HepG2 (cell line): ENCODE results near the gene ADARB2. TPM values are rescaled to one million over a fixed set of nuclear protein-coding genes. Genes with fewer than 3 reads are reported as not detected.

Source experiments
- CBFB ChIP-seq: sonication (generic); formaldehyde crosslinking; IDR thresholded peaks from 2 replicates; pipeline ENCODE4 v1.4.0; 2020; ENCODE audit warnings: missing genetic modification reagents
- CEBPB ChIP-seq: IDR thresholded peaks from 2 replicates; pipeline ENCODE4 v1.6.1; 2011; ENCODE audit warnings: low read depth, low read length, improper control_type of control experiment, borderline replicate concordance
- CHD2 ChIP-seq: IDR thresholded peaks from 2 replicates; pipeline ENCODE4 v1.6.1; 2011; ENCODE audit warnings: low read depth, low read length, improper control_type of control experiment
- EZH2 ChIP-seq: conservative IDR thresholded peaks from 2 replicates; pipeline ENCODE4 v1.6.1; 2012; ENCODE audit warnings: mild to moderate bottlenecking, low read depth, low read length, moderate library complexity
- HOXA5 ChIP-seq: sonication (generic); formaldehyde crosslinking; IDR thresholded peaks from 2 replicates; pipeline ENCODE4 v1.4.0; 2020; ENCODE audit warnings: missing genetic modification reagents
- IRX3 ChIP-seq: sonication (generic); formaldehyde crosslinking; IDR thresholded peaks from 2 replicates; pipeline ENCODE4 v1.8.1; 2023; ENCODE audit warnings: mild to moderate bottlenecking, low read depth, missing genetic modification reagents, borderline replicate concordance
- MAFG ChIP-seq: sonication (generic); formaldehyde crosslinking; IDR thresholded peaks from 2 replicates; pipeline ENCODE4 v1.5.1; 2020; ENCODE audit warnings: mild to moderate bottlenecking, missing genetic modification reagents
- NPAS2 ChIP-seq: sonication (generic); formaldehyde crosslinking; IDR thresholded peaks from 2 replicates; pipeline ENCODE4 v1.8.0; 2022; ENCODE audit warnings: mild to moderate bottlenecking, missing genetic modification reagents, borderline replicate concordance
- NR3C1 ChIP-seq: sonication (generic); formaldehyde crosslinking; IDR thresholded peaks from 2 replicates; pipeline ENCODE4 v1.4.0; 2020; ENCODE audit warnings: missing genetic modification reagents
- PHB2 ChIP-seq: fragments of 450-650 bp; IDR thresholded peaks from 2 replicates; pipeline ENCODE4 v1.6.1; 2018; ENCODE audit not compliant: partially characterized antibody
- PHF20 ChIP-seq: sonication (generic); formaldehyde crosslinking; IDR thresholded peaks from 2 replicates; pipeline ENCODE4 v1.5.0; 2020; ENCODE audit warnings: mild to moderate bottlenecking, missing genetic modification reagents
- POLR2AphosphoS5 ChIP-seq: IDR thresholded peaks from 2 replicates; pipeline ENCODE4 v1.6.1; 2012; ENCODE audit warnings: low read depth, low read length
- SAFB2 ChIP-seq: sonication (generic); formaldehyde crosslinking; IDR thresholded peaks from 2 replicates; pipeline ENCODE4 v1.5.1; 2020; ENCODE audit warnings: missing genetic modification reagents, low read depth, mild to moderate bottlenecking, borderline replicate concordance
- SETDB1 ChIP-seq: sonication (generic); formaldehyde crosslinking; IDR thresholded peaks from 2 replicates; pipeline ENCODE4 v1.5.1; 2020; ENCODE audit warnings: missing genetic modification reagents, mild to moderate bottlenecking, borderline replicate concordance
- SNRNP70 ChIP-seq: fragments of 200-400 bp; formaldehyde crosslinking; IDR thresholded peaks from 2 replicates; pipeline ENCODE4 v1.6.1; 2017; ENCODE audit warnings: mild to moderate bottlenecking, low read depth, low read length, moderate library complexity
- ZBTB42 ChIP-seq: sonication (generic); formaldehyde crosslinking; IDR thresholded peaks from 2 replicates; pipeline ENCODE4 v1.5.0; 2020; ENCODE audit warnings: mild to moderate bottlenecking, missing genetic modification reagents
- ZFP36L1 ChIP-seq: sonication (generic); formaldehyde crosslinking; IDR thresholded peaks from 2 replicates; pipeline ENCODE4 v1.8.0; 2022; ENCODE audit warnings: mild to moderate bottlenecking, missing genetic modification reagents, moderate library complexity
- ZFY ChIP-seq: sonication (generic); formaldehyde crosslinking; IDR thresholded peaks from 2 replicates; pipeline ENCODE4 v1.4.0; 2020; ENCODE audit warnings: missing genetic modification reagents
- ZNF431 ChIP-seq: sonication (generic); formaldehyde crosslinking; IDR thresholded peaks from 2 replicates; pipeline ENCODE4 v1.9.0; 2022; ENCODE audit warnings: missing genetic modification reagents, low read depth, mild to moderate bottlenecking, borderline replicate concordance
- ZNF543 ChIP-seq: sonication (generic); formaldehyde crosslinking; IDR thresholded peaks from 2 replicates; pipeline ENCODE4 v1.4.0; 2020; ENCODE audit warnings: mild to moderate bottlenecking, missing genetic modification reagents
- ZNF7 ChIP-seq: IDR thresholded peaks from 2 replicates; pipeline ENCODE4 v1.6.1; 2016; ENCODE audit warnings: missing biosample characterization, missing genetic modification reagents
- ZNF709 ChIP-seq: sonication (generic); formaldehyde crosslinking; IDR thresholded peaks from 2 replicates; pipeline ENCODE4 v1.5.0; 2020; ENCODE audit warnings: mild to moderate bottlenecking, missing genetic modification reagents
- ZNF761 ChIP-seq: sonication (generic); formaldehyde crosslinking; conservative IDR thresholded peaks from 2 replicates; pipeline ENCODE4 v1.4.0; 2020; ENCODE audit warnings: mild to moderate bottlenecking, missing genetic modification reagents
- ZNF879 ChIP-seq: sonication (generic); formaldehyde crosslinking; IDR thresholded peaks from 2 replicates; pipeline ENCODE4 v1.8.1; 2023; ENCODE audit warnings: missing genetic modification reagents
- ZZZ3 ChIP-seq: sonication (generic); formaldehyde crosslinking; IDR thresholded peaks from 2 replicates; pipeline ENCODE4 v1.4.0; 2020; ENCODE audit warnings: missing genetic modification reagents, mild to moderate bottlenecking, borderline replicate concordance
- polyA plus RNA-seq, 8 experiments: library from polyadenylated mRNA; depleted of rRNA in 3 of 8; stranded (reverse) in 7 of 8; unstranded in 1 of 8; fragments of >200 nt; fragmentation: Illumina TruSeq in 4 of 8; extraction: Trizol in 4 of 8; gene quantifications; 2 replicates each; pipeline versions ENCODE4 v1.2.1 to v1.2.3, GENCODE V29; 2011 to 2016; ENCODE audit warnings: low read depth in 4 of 8, missing spikeins in 1 of 8, mixed read lengths in 1 of 8; ENCODE audit not compliant: insufficient read depth in 1 of 8
- total RNA-seq, 5 experiments: library from RNA; depleted of rRNA; stranded (reverse); fragments of >200 nt; fragmentation: Illumina TruSeq; extraction: Trizol; gene quantifications; 2 replicates each; pipeline ENCODE4 v1.2.3, GENCODE V29; 2016; ENCODE audit warnings: low read depth in 1 of 5
- TF ChIP-seq, protein P1 (sequence below): sonication (generic); formaldehyde crosslinking; IDR thresholded peaks from 2 replicates; pipeline ENCODE4 v1.9.0; 2021; ENCODE audit warnings: missing genetic modification reagents, borderline replicate concordance
- TF ChIP-seq, protein P2 (sequence below): sonication (generic); formaldehyde crosslinking; IDR thresholded peaks from 2 replicates; pipeline ENCODE4 v1.8.1; 2023; ENCODE audit warnings: mild to moderate bottlenecking, missing genetic modification reagents
- TF ChIP-seq, protein P3 (sequence below): sonication (generic); formaldehyde crosslinking; conservative IDR thresholded peaks from 2 replicates; pipeline ENCODE4 v1.4.0; 2020; ENCODE audit warnings: missing genetic modification reagents

ADARB2 gene
- total and polyA plus RNA-seq, 2 of the 13 experiments (the other 11 are each of a cell fraction or from before 2014, with no cell fraction given) = not detected

DNA sequence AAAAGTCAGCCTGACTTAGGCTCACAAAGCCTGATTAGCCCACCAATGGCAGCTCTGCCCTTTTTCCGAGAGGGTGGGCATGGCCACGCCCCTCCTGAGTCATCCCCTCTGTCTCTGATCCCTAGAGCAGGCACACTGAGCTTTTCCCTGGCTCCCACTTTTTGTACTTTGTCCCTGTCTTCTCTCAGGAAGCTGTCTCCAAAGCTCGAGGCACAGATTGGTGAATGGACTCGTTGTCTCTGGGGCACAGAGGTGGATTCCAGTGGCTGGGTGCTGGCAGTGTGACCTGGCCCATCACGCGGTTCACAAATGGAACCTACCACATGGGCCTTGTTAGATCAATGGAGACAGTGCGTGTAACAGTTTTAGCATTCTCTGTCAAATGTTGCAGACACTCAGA is 367.7 kb downstream of the ADARB2 start (continued):
- TF ChIP-seq SETDB1 = no peak
- no peak for TF ChIP-seq MAFG (CRISPR knock-in tag)
- no peak for TF ChIP-seq ZFP36L1 (CRISPR knock-in tag)
- TF ChIP-seq NR3C1 (CRISPR knock-in tag) = no peak
- TF ChIP-seq ZNF7 (CRISPR knock-in tag) = no peak
- TF ChIP-seq, protein P1, sequence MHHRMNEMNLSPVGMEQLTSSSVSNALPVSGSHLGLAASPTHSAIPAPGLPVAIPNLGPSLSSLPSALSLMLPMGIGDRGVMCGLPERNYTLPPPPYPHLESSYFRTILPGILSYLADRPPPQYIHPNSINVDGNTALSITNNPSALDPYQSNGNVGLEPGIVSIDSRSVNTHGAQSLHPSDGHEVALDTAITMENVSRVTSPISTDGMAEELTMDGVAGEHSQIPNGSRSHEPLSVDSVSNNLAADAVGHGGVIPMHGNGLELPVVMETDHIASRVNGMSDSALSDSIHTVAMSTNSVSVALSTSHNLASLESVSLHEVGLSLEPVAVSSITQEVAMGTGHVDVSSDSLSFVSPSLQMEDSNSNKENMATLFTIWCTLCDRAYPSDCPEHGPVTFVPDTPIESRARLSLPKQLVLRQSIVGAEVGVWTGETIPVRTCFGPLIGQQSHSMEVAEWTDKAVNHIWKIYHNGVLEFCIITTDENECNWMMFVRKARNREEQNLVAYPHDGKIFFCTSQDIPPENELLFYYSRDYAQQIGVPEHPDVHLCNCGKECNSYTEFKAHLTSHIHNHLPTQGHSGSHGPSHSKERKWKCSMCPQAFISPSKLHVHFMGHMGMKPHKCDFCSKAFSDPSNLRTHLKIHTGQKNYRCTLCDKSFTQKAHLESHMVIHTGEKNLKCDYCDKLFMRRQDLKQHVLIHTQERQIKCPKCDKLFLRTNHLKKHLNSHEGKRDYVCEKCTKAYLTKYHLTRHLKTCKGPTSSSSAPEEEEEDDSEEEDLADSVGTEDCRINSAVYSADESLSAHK (CRISPR knock-in tag) = no peak
- no peak for TF ChIP-seq SNRNP70
- no peak for TF ChIP-seq ZNF543 (CRISPR knock-in tag)
- no peak for TF ChIP-seq HOXA5 (CRISPR knock-in tag)
- TF ChIP-seq ZNF879 (CRISPR knock-in tag) = no peak
- TF ChIP-seq CBFB = no peak
- no peak for TF ChIP-seq CHD2
- TF ChIP-seq ZBTB42 = no peak
- TF ChIP-seq, protein P2, sequence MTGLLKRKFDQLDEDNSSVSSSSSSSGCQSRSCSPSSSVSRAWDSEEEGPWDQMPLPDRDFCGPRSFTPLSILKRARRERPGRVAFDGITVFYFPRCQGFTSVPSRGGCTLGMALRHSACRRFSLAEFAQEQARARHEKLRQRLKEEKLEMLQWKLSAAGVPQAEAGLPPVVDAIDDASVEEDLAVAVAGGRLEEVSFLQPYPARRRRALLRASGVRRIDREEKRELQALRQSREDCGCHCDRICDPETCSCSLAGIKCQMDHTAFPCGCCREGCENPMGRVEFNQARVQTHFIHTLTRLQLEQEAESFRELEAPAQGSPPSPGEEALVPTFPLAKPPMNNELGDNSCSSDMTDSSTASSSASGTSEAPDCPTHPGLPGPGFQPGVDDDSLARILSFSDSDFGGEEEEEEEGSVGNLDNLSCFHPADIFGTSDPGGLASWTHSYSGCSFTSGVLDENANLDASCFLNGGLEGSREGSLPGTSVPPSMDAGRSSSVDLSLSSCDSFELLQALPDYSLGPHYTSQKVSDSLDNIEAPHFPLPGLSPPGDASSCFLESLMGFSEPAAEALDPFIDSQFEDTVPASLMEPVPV (CRISPR knock-in tag) = no peak
- TF ChIP-seq ZNF431 = no peak
- TF ChIP-seq, protein P3, sequence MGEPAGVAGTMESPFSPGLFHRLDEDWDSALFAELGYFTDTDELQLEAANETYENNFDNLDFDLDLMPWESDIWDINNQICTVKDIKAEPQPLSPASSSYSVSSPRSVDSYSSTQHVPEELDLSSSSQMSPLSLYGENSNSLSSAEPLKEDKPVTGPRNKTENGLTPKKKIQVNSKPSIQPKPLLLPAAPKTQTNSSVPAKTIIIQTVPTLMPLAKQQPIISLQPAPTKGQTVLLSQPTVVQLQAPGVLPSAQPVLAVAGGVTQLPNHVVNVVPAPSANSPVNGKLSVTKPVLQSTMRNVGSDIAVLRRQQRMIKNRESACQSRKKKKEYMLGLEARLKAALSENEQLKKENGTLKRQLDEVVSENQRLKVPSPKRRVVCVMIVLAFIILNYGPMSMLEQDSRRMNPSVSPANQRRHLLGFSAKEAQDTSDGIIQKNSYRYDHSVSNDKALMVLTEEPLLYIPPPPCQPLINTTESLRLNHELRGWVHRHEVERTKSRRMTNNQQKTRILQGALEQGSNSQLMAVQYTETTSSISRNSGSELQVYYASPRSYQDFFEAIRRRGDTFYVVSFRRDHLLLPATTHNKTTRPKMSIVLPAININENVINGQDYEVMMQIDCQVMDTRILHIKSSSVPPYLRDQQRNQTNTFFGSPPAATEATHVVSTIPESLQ = no peak
- no peak for TF ChIP-seq SAFB2 (CRISPR knock-in tag)
- no peak for TF ChIP-seq IRX3 (CRISPR knock-in tag)
- TF ChIP-seq ZNF761 (CRISPR knock-in tag) = no peak
- TF ChIP-seq PHB2 = no peak
- TF ChIP-seq ZNF709 (CRISPR knock-in tag) = no peak
- no peak; the same call in 1 of the 2 replicates for TF ChIP-seq ZFY (CRISPR knock-in tag)
- no peak for TF ChIP-seq CEBPB
- TF ChIP-seq POLR2AphosphoS5 = no peak
- TF ChIP-seq EZH2 = no peak
- no peak for TF ChIP-seq PHF20 (CRISPR knock-in tag)
- no peak for TF ChIP-seq NPAS2
- TF ChIP-seq ZZZ3 (CRISPR knock-in tag) = no peak
